ENCODE data around the gene PDYN.
A peak's percentile ranks its signal among the peaks of the same experiment; 100 is the strongest.
"Not testable (repeated sequence)": the region's sequence is repeated elsewhere in the genome, so short reads cannot be mapped to it uniquely, and the experiment has no call there.

The PDYN gene

DNA sequence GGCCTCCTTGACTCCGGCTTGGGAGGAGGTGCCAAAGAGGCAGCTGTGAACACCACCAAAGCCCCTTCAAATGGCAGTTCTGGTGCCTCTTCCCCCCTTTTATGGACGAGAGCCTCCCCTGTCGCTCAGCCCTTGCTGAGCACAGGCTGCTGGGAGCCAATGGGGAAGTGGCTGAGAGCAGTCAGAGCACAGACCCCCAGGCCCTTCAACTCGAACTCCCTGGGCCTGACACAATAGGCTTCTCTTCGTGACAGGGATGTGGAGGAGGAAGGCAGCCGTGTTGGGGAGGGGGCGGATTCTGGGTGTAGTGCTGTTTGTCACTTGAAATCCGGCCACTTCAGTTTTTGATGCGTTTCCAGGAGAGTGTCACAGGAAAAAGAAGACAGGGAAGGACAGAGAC is at the start of gene PDYN:
PDYN (minus strand) TSS at position 73 of the 400 bp plus-strand sequence. CDS start 10,974 bp downstream, outside the sequence.
- DNase-seq = no peak

DNA sequence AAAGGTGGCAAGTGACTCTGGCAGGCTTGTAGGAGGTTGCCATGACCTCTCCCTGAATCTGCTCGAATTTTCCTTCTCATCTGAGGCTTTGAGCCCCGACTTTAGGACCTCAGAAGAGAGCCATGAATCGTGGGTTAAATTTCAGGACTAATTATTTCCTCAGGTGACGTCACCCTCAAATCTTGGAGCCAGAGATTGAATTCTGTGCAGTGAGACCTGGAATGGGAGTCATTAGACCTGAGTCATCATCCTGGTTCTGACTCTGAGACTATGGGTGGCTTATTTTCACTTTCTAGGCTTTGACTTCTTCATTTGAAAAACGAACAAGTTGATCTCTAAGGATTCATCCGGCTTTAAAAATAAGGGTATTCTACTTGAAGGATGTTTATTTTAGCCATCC is 48.5 kb upstream of the PDYN start:
- DNase-seq = peak; percentile 21

DNA sequence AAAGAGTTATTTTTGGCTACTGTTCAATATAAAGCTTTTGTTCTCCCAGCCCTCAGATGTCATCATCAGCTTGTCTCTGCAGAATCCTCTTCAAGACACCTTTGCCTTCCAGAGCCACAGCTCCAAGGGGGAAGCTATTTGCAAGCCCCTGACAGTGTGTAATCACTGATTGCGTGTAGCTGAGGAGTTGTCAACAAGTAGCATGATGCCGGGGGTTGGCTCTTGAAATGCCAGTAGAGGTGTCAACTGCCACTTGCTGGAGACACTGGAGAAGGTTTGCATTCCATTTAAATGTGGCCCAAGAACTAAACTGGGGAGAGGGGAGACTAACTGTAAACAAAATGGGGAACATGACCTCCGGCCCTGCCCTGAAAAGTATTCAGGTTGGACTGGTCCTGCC is 44.3 kb upstream of the PDYN start:
- DNase-seq = no peak

DNA sequence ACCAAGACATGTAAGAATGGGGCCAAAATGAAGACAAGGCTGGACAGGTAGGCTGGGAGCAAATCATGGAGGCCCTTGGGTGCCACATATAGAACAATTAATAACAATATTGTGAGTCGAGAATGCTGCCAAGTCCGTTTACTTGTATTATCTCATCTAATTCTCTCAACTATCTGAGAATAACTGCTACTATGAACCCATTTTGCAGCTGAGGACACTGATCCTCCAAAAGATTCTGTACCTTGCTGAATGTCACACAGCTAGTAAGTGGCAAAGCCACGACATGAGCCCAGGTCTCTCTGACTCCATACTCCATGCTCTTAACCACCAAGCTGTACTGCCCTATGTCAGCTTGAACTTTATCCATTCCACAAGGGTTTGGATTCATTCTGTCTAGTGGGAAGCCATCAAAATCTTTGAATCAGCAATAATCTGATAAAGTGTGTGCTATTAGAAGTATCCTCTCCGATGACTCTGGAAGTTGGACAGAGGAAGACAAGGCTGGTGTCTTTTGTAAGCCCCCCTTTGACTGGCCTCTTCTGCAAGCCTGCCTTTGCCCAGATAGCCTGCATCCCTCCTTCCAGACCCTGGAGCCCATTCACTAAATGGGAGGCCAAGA is 43.5 kb upstream of the PDYN start:
- no peak for DNase-seq

DNA sequence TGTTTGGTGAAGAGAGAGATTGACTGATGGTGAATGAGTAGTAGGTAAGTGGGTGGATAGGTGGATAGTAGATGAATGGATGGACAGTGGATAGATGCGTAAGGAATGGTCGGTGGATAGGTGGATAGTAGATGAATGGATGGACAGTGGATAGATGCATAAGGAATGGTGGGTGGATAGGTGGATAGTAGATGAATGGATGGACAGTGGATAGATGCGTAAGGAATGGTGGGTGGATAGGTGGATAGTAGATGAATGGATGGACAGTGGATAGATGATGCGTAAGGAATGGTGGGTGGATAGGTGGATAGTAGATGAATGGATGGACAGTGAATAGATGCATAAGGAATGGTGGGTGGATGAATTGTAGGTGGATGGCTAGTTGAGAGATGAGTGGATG is 42.5 kb upstream of the PDYN start:
- DNase-seq = not testable (repeated sequence)

DNA sequence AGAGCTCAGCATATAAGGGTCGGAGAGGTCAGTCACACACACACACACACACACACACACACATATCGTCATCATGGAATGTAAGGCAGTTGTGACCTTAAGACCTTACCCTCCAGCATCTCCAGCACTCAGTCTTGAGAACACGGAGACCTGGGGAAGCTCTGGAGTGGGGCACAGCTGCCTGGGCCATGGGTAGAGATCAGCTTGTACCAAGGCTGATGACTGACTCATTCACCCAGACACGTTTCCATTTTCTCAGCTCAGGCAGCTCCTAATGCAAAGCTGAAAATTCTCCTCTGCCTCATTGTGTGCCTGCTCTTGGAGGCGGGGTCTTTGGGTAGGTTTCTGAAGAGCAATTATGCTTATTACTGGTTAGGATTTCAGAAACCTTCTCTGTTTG is 38.3 kb upstream of the PDYN start:
- no peak for DNase-seq

DNA sequence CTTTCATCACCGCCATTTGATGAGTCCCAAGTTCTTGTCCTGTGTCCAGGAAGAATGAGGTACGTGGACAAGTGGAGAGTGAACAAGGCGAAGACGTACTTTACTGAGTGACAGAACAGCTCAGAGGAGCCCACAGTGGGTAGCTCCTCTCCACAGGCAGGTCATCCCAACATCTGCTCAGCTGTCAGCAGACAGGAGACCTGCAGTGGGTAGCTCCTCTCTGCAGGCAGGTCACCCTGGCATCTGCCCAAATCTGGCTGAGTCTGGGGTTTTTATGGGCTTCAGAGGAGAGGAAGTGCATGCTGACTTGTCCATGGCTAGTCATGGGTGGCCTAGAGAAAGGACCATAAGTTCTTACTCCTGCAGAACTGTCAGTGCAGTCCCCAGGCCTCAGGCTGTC is 32.7 kb upstream of the PDYN start:
- no peak for DNase-seq

DNA sequence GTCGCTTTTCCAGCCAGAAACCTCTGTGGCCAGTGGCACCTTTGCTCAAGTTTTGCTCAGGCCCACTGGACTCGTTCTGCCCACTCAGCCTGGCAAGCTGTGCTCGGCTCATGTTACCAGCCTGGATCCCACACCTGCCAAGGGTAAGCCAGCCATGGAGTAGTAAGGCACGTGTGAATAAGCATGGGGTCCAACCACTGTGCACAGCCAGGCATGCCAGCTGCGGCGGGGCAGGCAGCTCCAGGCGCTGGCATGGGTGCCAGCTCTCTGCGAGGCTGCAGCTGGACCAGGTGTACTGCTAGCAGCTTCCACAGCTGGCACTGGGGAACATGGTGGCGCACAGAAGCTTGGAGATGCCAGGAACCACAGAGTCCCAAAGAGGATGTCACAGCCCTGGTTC is 32.1 kb upstream of the PDYN start:
- no peak for DNase-seq

DNA sequence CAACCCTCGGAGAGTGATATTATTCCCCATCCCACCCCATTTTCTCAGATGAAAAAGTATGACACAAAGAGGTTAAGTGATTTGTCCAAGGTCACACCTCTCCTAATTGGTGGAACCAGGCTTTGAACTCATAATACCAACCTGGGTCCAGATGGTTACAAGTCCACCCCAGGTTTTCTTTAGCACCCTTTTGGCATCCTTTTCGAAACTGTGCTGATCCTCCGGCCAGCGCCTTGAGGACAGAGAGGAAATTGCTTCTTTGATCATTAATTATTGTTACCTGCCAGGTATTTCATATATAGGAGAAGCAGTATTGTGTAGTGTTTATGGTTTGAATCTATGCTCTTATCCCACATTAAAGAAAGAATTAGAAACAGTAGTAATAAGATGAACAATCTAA is 29.3 kb upstream of the PDYN start:
- no peak for DNase-seq

DNA sequence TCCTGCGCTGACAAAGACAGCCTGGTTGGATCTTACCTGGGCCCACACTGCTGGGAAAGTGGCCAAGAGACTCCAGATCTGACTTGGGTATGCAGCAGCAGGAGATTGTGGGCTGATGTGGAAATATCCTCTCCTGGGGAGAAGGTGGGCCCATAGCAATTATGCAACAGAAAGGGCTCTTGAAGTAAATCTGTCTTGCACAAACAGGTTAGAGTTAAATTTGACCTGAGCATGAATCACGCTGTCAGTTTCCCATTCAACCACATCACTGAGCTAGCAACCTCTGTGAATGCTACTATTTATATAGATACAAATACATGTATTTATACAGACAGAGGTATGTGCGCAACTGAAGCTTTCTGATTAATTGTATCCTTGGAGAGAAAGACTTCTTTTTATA is 28.3 kb upstream of the PDYN start:
- no peak for DNase-seq

DNA sequence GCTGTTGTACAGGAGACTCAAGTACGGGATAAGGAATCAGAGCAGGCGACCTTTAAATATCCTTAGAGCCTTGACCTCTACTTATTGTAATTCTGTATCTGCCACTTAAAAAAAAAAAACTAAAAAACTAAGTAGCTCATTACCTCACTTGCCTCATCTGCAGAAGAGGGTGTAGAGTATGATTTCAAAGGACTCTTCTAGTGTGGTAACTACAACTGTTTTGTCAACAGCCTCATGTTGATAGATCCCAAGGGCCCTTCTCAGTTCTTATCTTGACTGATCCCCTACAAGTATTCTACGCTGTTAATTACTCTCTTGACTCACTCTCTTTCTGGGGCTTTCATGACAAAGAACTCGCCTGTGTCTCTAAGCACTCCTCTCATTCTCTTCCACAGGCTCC is 16.7 kb upstream of the PDYN start:
- DNase-seq = no peak

DNA sequence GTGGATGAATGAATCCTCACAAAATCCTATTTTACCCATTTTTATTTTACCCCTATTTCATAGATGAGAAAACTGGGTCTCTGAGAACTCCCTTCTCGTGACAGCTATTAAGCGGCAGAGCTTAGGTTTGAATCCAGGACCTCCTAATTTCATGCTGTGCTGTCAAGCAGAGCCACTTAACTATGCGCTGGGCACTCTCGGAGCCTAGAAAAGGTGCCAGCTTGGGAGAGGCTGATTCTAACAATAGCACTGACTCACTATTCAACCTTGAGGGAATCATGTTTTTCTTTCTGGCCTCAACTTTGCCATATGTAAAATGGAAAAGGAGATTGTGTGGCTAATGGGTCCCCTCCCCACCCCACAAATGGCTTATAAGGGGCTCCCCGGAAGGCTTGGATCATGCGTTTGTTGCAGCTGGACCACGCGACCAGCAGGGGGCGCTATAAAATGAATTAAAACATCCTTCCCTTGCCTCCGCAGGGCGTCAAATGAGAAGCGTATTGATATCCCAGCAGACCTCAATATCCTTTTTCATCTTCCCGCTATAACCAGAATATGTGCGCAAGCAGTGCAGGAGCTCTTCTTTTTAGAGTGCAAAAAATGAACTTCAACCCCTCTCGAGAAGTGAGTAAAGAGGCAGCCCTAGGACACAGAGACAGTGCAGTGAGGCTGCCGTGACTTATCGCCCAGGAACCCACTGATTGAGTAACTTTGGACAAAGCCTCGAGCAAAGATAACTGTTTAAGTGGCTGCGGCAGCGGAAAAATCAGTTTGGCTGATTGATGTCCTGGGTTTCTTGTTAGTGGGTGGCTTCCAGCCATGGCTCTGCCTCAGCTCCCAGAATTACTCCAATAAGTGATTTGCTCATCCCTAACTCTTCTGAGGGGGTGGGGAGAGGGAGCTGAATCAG is 12.8 kb upstream of the PDYN start:
- DNase-seq = peak; percentile 42

DNA sequence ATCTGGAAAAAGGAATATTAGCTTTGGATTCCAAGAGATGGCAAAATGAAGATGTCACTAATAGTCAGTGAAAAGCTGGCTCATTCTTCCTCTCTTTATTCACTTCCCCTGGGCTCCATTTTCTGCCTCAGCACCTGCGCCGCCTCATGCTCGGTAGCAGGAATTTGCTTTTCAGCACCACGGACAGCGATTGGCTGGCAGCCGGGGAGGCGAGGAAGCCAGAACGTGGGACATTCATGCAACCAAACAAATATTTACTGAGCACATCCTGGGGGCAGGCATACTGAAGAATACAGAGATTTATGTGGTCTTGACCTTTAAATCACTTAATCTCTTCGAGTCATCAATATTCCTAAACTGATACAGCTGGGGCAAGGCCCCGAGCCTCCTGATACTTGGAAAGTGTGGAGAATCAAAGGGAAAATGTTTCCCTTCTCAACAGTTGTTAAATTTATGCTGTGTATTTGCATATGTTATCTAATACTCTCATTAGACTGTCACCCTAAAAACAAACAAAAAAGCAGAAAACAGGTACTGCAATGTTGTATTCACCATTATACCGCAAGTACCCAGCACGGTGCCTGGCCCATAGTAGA is 12.1 kb upstream of the PDYN start:
- DNase-seq = peak; percentile 64

DNA sequence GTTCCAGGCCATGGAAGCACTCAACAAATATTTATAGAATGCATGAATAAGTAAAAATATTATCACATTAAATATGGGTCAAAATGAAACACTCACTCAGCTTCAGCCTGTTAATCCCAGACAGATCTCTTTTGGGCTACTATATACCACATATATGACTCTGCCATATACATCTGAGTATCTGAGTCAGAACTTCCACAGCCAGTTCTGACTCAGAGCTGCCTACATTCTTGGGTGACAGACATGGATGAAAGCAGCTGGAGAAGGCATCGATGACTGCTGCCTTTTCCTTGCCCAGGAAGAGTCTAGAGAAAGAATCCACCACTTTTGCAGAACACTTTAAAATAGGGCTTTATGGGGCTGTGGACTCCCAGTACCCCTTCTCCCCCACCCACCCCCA is 11.5 kb upstream of the PDYN start:
- peak; percentile 4 for DNase-seq

DNA sequence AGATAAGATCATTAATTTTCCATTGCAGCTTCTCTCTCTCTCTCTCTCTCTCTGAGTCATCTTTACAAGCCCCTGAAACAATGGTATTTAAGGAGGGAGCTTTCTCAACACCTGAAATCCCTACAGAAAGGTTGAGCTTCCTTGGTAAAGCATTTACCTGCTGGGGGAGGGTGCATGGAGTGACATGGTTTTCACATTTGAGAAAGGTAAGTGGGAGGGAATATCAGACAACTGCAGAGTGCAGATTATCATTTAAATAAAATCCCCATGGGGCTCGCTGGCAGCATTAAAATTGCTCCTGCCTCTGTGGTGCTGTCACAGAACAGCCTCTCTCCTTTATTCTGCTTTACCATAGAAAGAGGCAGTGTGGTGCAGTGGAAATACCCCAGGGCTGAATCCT is 10.3 kb upstream of the PDYN start:
- DNase-seq = no peak

DNA sequence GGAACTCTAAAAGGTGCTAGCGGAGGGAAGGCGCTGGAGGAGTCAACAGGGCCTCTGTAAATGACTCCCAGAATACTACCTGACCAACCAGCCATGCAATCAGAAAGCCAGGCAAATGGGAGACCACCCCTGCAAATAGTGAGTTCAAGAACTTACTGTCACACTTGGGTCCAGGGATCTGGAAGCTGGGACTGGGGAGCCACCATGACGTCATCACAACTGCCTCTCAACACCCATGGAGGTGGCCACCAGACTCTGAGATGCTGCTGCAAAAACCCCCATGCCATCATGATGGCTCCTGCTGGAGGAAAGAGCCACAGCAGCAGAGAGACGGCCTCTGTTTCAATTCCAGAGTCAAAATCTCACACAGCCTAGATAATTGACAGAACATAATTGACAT is 8.5 kb upstream of the PDYN start:
- DNase-seq = no peak

DNA sequence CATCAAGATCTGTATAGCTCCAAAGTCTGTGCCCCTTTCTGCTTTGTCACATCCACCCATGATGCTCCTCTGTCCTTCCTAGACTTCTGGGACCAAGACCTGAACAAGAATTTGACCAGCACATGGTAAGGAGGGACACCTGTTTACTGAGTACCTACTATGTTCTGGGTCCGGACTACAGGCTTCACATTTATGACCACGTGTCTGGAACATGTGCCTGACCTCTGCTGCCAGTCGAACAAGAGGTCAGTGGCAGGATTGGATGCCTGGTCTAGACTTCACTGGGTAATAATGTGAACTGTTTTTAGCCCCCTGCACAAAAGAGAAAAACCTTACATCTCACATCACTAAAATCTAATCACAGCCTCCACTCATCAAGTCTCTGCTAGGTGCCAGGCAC is 7.3 kb upstream of the PDYN start:
- no peak for DNase-seq

DNA sequence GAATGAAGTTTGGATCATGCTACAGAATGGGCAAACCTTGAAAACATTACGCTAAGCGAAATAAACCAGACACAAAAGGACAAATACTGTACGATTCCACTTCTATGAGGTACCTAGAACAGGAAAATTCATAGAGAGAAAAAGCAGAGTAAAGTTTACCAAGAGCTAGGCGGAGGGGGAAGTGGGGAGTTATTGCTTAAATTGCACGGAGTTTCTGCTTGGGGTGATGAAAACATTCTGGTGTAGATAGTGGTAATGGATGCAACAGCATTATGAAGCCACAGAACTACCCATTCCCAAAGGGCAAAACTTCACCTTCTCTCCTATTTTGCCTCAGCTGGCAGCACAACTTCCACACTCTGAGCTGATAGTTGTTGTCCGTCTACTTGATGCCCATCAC is 6.4 kb upstream of the PDYN start:
- peak; percentile 52 for DNase-seq

DNA sequence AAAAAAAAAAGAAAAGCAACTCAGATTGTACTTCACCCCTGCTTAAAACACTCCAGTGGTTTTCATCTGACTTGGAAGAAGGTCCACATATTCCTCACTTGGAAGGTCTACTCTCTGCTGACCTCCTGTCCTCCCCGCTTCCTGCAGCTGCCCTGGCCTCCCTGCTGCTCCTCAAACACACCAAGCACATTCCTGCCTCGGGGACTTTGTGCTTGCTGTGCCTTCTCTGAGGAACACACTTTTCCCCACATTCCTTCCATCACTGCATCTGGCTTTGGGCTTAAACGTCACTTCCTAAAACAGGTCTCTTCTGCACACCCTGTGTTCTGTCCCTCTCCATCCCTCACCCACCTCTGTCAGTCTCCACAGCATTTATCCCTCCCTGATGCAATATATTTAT is 4.9 kb upstream of the PDYN start:
- no peak for DNase-seq

DNA sequence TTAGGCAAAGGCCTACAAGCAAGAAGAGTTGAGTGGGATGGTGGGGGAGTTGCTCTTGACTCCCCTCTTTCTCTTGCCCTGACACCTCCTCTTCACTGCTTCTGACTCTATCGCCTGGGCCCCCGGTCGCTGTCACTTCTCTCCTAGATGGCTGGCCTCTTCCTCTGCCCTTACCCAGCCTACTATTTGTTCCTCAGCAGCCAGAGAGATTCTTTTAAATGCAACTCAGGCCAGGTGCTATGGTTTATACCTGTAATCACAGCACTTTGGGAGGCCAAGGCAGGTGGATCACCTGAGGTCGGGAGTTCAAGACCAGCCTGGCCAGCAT is 4.3 kb upstream of the PDYN start:
- DNase-seq = no peak

DNA sequence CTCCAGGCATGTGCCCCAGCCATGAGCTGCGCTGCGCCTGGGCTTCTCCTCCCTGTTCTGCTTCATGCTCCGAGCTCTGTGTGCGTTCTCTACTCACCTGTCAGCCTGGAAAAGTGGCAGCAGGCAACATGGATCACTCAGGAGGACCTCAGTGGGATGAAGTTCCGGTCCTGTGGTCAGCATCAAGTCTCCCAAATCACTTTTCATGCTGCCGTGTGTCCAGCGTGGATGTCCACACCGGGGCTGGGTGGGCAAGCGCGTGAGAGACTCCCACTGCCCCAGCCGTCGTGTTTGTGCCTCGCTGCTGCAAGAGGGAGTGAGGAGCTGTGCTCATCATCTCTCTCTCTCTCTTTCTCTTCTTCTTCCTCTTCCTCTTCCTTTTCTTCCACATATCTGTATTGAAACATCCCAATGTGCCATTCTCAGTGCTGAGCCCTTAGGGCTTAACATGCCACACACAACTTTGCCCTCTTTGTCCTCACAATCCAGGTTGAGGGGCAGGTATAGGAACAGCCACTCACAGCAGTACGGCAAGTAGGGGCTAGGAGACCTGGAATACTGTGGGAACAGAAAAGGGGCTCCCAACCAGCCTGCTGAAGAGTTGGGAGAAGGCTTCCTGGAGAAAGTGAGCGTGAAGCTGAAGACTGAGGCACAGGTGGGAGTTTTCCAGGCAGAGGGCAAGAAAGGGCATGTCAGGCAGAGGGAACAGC is 3.8 kb upstream of the PDYN start:
- DNase-seq = no peak

DNA sequence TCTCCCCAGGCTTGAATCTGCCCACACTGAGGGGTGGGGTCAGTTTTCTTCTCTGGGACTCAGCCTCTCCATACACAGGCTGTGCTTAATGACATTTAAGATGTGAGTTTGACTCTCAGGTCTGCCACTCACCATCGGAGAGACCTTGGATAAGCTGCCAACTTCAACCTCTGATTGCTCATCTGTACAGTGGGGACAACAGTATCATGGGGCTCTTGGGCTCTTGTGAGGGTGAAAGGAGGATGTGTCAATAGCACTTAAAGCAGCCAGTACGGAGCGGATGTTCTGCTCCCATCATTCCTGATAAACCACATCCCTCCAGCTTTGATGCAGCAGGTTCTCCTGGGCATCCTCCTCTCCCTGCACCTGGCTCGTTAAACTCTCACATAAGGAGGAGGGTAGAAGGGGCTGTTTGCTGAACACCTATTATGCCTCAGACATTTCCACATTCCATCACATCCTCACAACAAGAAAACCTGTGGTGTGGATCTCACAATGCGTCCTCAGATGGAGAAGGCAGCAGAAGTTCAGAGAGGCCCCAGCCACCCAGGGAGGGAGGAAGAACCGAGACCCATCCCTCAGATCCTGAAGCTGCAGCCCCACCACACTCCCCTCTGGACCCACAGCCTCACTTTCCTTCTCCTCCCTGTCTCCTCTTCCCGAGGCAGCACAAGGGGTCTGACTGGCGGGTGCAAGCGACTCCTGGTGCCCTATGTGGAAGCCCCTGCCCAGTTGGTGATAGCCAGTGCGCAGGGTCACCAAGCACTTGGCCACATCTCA is 1.9 kb upstream of the PDYN start:
- DNase-seq = no peak

DNA sequence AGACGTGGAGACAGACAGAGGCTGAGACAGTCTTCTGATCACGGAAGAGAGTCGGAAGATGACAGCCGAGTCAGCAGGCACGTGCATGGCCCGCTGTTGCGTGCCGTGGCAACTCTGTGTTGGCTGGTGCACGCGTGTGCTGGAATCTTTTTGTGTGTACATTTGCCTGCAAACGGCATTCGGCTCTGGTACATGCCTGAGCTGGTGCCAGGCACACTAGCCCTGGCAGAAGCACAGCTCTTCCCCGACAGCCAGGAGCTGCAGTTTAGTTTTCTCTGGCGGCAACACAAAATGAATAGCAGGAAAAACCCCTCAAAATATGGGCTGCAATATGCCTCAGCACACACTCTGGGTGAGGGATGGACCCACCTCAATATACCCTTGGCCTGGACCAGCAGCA is 769 bp upstream of the PDYN start:
- DNase-seq = no peak
